22Rv1 (cell line): Measurements from ENCODE around the gene JARID2.

Experiments
- ZFX ChIP-seq: fragments of 450-650 bp; IDR thresholded peaks from 2 replicates; pipeline ENCODE4 v1.6.1; 2017; ENCODE audit warnings: antibody characterized with exemption, borderline replicate concordance
- TF ChIP-seq, protein P1 (sequence below): fragments of 450-650 bp; IDR thresholded peaks from 2 replicates; pipeline ENCODE4 v1.5.1; 2017; ENCODE audit warnings: mild to moderate bottlenecking

GRCh38 chr6:15570171-15570570 lies 324.3 kb downstream of the JARID2 start:
- TF ChIP-seq, protein P1, sequence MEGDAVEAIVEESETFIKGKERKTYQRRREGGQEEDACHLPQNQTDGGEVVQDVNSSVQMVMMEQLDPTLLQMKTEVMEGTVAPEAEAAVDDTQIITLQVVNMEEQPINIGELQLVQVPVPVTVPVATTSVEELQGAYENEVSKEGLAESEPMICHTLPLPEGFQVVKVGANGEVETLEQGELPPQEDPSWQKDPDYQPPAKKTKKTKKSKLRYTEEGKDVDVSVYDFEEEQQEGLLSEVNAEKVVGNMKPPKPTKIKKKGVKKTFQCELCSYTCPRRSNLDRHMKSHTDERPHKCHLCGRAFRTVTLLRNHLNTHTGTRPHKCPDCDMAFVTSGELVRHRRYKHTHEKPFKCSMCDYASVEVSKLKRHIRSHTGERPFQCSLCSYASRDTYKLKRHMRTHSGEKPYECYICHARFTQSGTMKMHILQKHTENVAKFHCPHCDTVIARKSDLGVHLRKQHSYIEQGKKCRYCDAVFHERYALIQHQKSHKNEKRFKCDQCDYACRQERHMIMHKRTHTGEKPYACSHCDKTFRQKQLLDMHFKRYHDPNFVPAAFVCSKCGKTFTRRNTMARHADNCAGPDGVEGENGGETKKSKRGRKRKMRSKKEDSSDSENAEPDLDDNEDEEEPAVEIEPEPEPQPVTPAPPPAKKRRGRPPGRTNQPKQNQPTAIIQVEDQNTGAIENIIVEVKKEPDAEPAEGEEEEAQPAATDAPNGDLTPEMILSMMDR = no peak
- TF ChIP-seq ZFX = no peak
